ENCODE results near the gene PCDHGC4.

The PCDHGC4 gene

GRCh38 chr5:141484641-141485311, at the start of gene PCDHGC4:
Gene PCDHGC4 (plus strand): TSS chr5:141485030. CDS start chr5:141485174, 144 bp downstream.
- no peak for DNase-seq (ENCODE audit: low spot score)

- no peak for DNase-seq (ENCODE audit: low spot score)
These were observed 47.6 kb upstream of the PCDHGC4 start for GRCh38 chr5:141437221-141437620.

GRCh38 chr5:141439411-141440141, 45.3 kb upstream of the PCDHGC4 start:
- no peak for DNase-seq (ENCODE audit: low spot score)

GRCh38 chr5:141440341-141440740, 44.5 kb upstream of the PCDHGC4 start:
- DNase-seq (ENCODE audit: low spot score), result no peak

- no peak for DNase-seq (ENCODE audit: low spot score)
These were observed 43.2 kb upstream of the PCDHGC4 start for GRCh38 chr5:141441571-141442170.

GRCh38 chr5:141465351-141465750, 19.5 kb upstream of the PCDHGC4 start:
- no peak for DNase-seq (ENCODE audit: low spot score)

- DNase-seq (ENCODE audit: low spot score), result peak; percentile 85
These were observed 9.2 kb upstream of the PCDHGC4 start, which contains the start of gene PCDHGC3 for GRCh38 chr5:141475625-141476131. Gene PCDHGC3 (plus strand): TSS chr5:141475966. CDS start chr5:141476117, 151 bp downstream.

GRCh38 chr5:141476132-141476911, 8.5 kb upstream of the PCDHGC4 start:
- DNase-seq (ENCODE audit: low spot score), result no peak

GRCh38 chr5:141477044-141477575, 7.7 kb upstream of the PCDHGC4 start:
- no peak for DNase-seq (ENCODE audit: low spot score)

- DNase-seq (ENCODE audit: low spot score), result no peak
These were observed 7.0 kb upstream of the PCDHGC4 start for GRCh38 chr5:141477815-141478214.

- DNase-seq (ENCODE audit: low spot score), result no peak
These were observed 6.4 kb upstream of the PCDHGC4 start for GRCh38 chr5:141478321-141478945.

- no peak for DNase-seq (ENCODE audit: low spot score)
These were observed 5.1 kb upstream of the PCDHGC4 start for GRCh38 chr5:141479776-141480175.

- DNase-seq (ENCODE audit: low spot score), result no peak
These were observed 928 bp upstream of the PCDHGC4 start for GRCh38 chr5:141483902-141484301.

GRCh38 chr5:141484310-141484640, 555 bp upstream of the PCDHGC4 start:
- no peak for DNase-seq (ENCODE audit: low spot score)

GRCh38 chr5:141485321-141486055, 658 bp downstream of the PCDHGC4 start:
- no peak for DNase-seq (ENCODE audit: low spot score)

- DNase-seq (ENCODE audit: low spot score), result no peak
These were observed 1.3 kb downstream of the PCDHGC4 start for GRCh38 chr5:141486091-141486490.

GRCh38 chr5:141487131-141487530, 2.3 kb downstream of the PCDHGC4 start:
- no peak for DNase-seq (ENCODE audit: low spot score)

GRCh38 chr5:141488591-141489561, 4.0 kb downstream of the PCDHGC4 start, which contains the start of gene PCDHGC5:
Gene PCDHGC5 (plus strand): TSS chr5:141489081. CDS start chr5:141489241, 160 bp downstream.
- DNase-seq (ENCODE audit: low spot score), result peak; percentile 60

- no peak for DNase-seq (ENCODE audit: low spot score)
These were observed 5.0 kb downstream of the PCDHGC4 start for GRCh38 chr5:141489841-141490240.
